Fibroblast of lung (primary cell): ENCODE data around the gene UVRAG. TPM values are rescaled to one million over a fixed set of nuclear protein-coding genes. Genes with fewer than 3 reads are reported as not detected.

ENCODE experiments used
- DNase-seq, 2 donors: peaks; one replicate each; pipeline versions ENCODE4 v3.0.0 to v3.0.0-alpha.2; 2010; ENCODE audit warnings: low read depth in 2 of 2
- H2AFZ ChIP-seq: 2 replicates; pipeline ENCODE4 v1.5.1; 2012; ENCODE audit warnings: low read length, control low read depth, inconsistent platforms
- H3K27ac ChIP-seq: 2 replicates; pipeline ENCODE4 v1.5.1; 2011; ENCODE audit warnings: low read length, control low read depth; ENCODE audit not compliant: insufficient read depth
- H3K27me3 ChIP-seq: 2 replicates; pipeline ENCODE4 v1.5.1; 2011; ENCODE audit warnings: mild to moderate bottlenecking, low read length; ENCODE audit not compliant: control insufficient read depth, insufficient read depth
- H3K36me3 ChIP-seq: 2 replicates; pipeline ENCODE4 v1.5.1; 2011; ENCODE audit warnings: low read length; ENCODE audit not compliant: control insufficient read depth, insufficient read depth
- H3K4me1 ChIP-seq: 2 replicates; pipeline ENCODE4 v1.5.1; 2011; ENCODE audit warnings: low read length; ENCODE audit not compliant: control insufficient read depth, insufficient read depth; ENCODE audit errors: extremely low read depth
- H3K4me2 ChIP-seq: 2 replicates; pipeline ENCODE4 v1.5.1; 2011; ENCODE audit warnings: low read length, control low read depth; ENCODE audit not compliant: insufficient read depth; ENCODE audit errors: extremely low read depth
- H3K4me3 ChIP-seq, 4 experiments: fragments of 200-600 bp in 1 of 4; sonication (generic) in 1 of 4; replicated peaks in 1 of 4; 2 replicates each; pipeline ENCODE4 v1.5.1; 2011 to 2016; ENCODE audit warnings: low read length in 4 of 4, low read depth in 3 of 4, mild to moderate bottlenecking in 3 of 4, control low read depth in 2 of 4, inconsistent platforms in 1 of 4, mixed read lengths in 1 of 4; ENCODE audit not compliant: insufficient read depth in 1 of 4; ENCODE audit errors: control extremely low read depth in 1 of 4
- H3K79me2 ChIP-seq: 2 replicates; pipeline ENCODE4 v1.5.1; 2012; ENCODE audit warnings: mild to moderate bottlenecking, low read length, inconsistent platforms; ENCODE audit not compliant: control insufficient read depth, insufficient read depth
- H3K9ac ChIP-seq: 2 replicates; pipeline ENCODE4 v1.5.1; 2011; ENCODE audit warnings: mild to moderate bottlenecking, low read length, control low read depth; ENCODE audit not compliant: insufficient read depth
- H3K9me3 ChIP-seq: 2 replicates; pipeline ENCODE4 v1.5.1; 2012; ENCODE audit warnings: low read depth, low read length; ENCODE audit not compliant: control insufficient read depth, insufficient read depth
- H4K20me1 ChIP-seq: 2 replicates; pipeline ENCODE4 v1.5.1; 2011; ENCODE audit warnings: low read length; ENCODE audit not compliant: control insufficient read depth, insufficient read depth; ENCODE audit errors: extremely low read depth
- EZH2 ChIP-seq: IDR thresholded peaks from 2 replicates; pipeline ENCODE4 v1.5.1; 2012; ENCODE audit warnings: low read length, control low read depth, mild to moderate bottlenecking; ENCODE audit errors: missing control alignments
- polyA plus RNA-seq, 2 donors: library from polyadenylated mRNA; depleted of rRNA in 1 of 2; stranded (reverse) in 1 of 2; unstranded in 1 of 2; fragments of >200 nt; gene quantifications; 2 replicates each; pipeline ENCODE4 v1.2.1, GENCODE V29; 2011 to 2012; ENCODE audit warnings: missing spikeins in 1 of 2
- total RNA-seq: library from RNA; depleted of rRNA; stranded (reverse); fragments of >200 nt; gene quantifications from 2 replicates; pipeline ENCODE4 v1.2.1, GENCODE V29; 2014
- TF ChIP-seq, protein P1 (sequence below), 2 donors: IDR thresholded peaks in 1 of 2; conservative IDR thresholded peaks in 1 of 2; 1 replicate in 1 of 2; 2 replicates in 1 of 2; pipeline ENCODE4 v1.5.1; 2011 to 2012; ENCODE audit warnings: low read length in 2 of 2, control low read depth in 1 of 2, inconsistent platforms in 1 of 2, low read depth in 1 of 2, mild to moderate bottlenecking in 1 of 2

The UVRAG gene
- total and polyA plus RNA-seq, 2 donors (not counting 1 experiment from before 2014, with no cell fraction given): 15.8 to 22.1 TPM

DNA sequence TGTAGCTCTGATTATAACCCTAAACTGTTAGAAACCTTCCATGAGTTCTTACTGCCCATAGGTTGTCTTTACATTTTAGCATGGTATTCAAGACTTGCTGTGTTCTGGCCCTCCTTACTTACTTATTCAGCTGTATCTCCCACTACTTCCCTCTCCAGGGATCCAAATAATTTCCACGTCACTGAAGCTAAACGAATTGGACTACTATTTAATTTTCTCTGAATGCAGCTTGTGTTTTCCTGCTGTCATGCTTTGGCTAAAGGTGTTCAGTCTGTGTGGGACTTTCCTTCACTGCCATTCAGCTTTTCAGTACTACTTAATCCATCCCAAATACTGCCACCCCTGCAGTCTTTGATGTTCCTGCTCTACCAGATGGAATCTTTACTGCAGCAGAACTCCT lies 88.3 kb downstream of the UVRAG start:
- H3K36me3 ChIP-seq: no peaks in the 10 kb centered on the region
- H4K20me1 ChIP-seq: no peaks in the 10 kb centered on the region
- no peak for DNase-seq
- no peak for TF ChIP-seq EZH2
- TF ChIP-seq, protein P1, sequence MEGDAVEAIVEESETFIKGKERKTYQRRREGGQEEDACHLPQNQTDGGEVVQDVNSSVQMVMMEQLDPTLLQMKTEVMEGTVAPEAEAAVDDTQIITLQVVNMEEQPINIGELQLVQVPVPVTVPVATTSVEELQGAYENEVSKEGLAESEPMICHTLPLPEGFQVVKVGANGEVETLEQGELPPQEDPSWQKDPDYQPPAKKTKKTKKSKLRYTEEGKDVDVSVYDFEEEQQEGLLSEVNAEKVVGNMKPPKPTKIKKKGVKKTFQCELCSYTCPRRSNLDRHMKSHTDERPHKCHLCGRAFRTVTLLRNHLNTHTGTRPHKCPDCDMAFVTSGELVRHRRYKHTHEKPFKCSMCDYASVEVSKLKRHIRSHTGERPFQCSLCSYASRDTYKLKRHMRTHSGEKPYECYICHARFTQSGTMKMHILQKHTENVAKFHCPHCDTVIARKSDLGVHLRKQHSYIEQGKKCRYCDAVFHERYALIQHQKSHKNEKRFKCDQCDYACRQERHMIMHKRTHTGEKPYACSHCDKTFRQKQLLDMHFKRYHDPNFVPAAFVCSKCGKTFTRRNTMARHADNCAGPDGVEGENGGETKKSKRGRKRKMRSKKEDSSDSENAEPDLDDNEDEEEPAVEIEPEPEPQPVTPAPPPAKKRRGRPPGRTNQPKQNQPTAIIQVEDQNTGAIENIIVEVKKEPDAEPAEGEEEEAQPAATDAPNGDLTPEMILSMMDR (conservative IDR thresholded peaks at IDR 0.05 in 1 of 2, IDR thresholded peaks at IDR 0.05 in 1 of 2; ENCODE audit: low read depth in 1 of 2, low read length in 2 of 2): no peak
- H3K79me2 ChIP-seq: no peaks in the 10 kb centered on the region
- H3K4me3 ChIP-seq: no peak overlapping the region
- H2AFZ ChIP-seq: no peak overlapping the region
- no peaks in the 10 kb centered on the region for H3K4me1 ChIP-seq
- no peaks in the 10 kb centered on the region for H3K27me3 ChIP-seq
- no peak overlapping the region for H3K4me2 ChIP-seq
- H3K9ac ChIP-seq: no peak overlapping the region
- no peak overlapping the region for H3K27ac ChIP-seq
- no peaks in the 10 kb centered on the region for H3K9me3 ChIP-seq

DNA sequence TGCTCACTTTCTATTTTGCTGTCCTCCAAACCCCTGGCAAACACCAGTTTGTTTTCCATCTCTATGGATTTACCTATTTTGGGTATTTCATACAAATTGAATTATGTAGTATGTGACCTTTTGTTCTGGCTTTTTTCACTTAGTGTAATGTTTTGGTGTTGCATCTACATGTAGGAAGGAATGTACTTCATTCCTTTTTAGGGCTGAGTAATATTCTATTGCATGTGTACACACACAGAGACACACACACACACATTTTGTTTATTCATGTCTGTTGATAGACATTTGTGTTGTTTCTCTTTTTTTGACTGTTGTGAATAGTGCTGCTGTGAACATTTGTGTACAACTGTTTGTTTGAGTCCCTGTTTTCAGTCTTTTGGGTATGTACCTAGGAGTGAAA lies 90.4 kb downstream of the UVRAG start:
- DNase-seq: no peak
- Histone ChIP-seq H3K79me2 (no peaks in the 10 kb centered on the region), H3K27me3 (no peaks in the 10 kb centered on the region)

DNA sequence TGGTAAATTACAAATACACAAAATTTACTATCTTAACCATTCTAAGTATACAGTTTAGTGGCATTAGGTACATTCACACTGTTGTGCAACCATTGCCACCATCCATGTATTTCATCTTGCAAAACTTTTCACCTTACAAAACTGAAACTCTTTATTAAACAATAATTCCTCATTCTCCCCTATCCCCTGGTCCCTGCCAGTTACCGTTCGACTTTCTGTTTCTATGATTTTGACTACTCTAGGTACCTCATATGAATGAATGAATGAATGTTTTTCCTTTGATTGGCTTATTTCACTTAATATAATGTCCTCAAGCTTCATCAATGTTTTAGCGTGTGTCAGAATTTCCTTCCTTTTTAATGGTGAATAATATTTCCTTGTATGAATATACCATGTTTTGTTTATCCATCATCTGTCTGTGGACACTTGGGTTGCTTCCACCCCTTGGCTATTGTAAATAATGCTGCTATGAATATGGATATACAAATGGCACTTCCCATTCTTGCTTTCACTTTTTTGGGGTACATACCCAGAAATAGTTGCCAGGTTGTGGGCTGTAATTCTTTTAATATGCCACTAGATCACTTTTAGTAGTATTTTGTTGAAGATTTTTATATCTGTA lies 93.0 kb downstream of the UVRAG start:
- Histone ChIP-seq H3K9me3 (no peaks in the 10 kb centered on the region), H3K4me2 (no peak overlapping the region), H3K36me3 (no peaks in the 10 kb centered on the region), H3K9ac (no peak overlapping the region), H3K27me3 (no peaks in the 10 kb centered on the region), H3K4me3 (no peak overlapping the region), H3K27ac (no peak overlapping the region), H2AFZ (no peak overlapping the region), H3K4me1 (no peaks in the 10 kb centered on the region), H4K20me1 (no peaks in the 10 kb centered on the region), H3K79me2 (no peaks in the 10 kb centered on the region)
- DNase-seq: no peak
- TF ChIP-seq, protein P1 (conservative IDR thresholded peaks at IDR 0.05 in 1 of 2, IDR thresholded peaks at IDR 0.05 in 1 of 2; ENCODE audit: low read depth in 1 of 2, low read length in 2 of 2): no peak
- no peak for TF ChIP-seq EZH2

More for the DNA sequence above, 90.4 kb downstream of the UVRAG start:
- no peak overlapping the region for H3K4me2 ChIP-seq
- H3K27ac ChIP-seq: no peak overlapping the region
- H3K36me3 ChIP-seq: no peaks in the 10 kb centered on the region
- H3K9ac ChIP-seq: no peak overlapping the region
- TF ChIP-seq, protein P1 (conservative IDR thresholded peaks at IDR 0.05 in 1 of 2, IDR thresholded peaks at IDR 0.05 in 1 of 2; ENCODE audit: low read depth in 1 of 2, low read length in 2 of 2): no peak
- TF ChIP-seq EZH2: no peak
- H2AFZ ChIP-seq: no peak overlapping the region
- H3K4me3 ChIP-seq: no peak overlapping the region
- H3K4me1 ChIP-seq: no peaks in the 10 kb centered on the region
- H4K20me1 ChIP-seq: no peaks in the 10 kb centered on the region
- H3K9me3 ChIP-seq: no peaks in the 10 kb centered on the region
